GM08714 (cell line): ENCODE results near the gene MPST.

ENCODE experiments used
- H3K4me3 ChIP-seq: fragments of 200-500 bp; sonication (Bioruptor generic); 2 replicates; pipeline ENCODE4 v1.5.1; 2014; ENCODE audit warnings: mild to moderate bottlenecking, low read length, inconsistent platforms
- ZNF274 ChIP-seq: IDR thresholded peaks from 2 replicates; pipeline ENCODE4 v1.6.1; 2012; ENCODE audit warnings: mild to moderate bottlenecking, low read depth, low read length

Gene MPST

DNA sequence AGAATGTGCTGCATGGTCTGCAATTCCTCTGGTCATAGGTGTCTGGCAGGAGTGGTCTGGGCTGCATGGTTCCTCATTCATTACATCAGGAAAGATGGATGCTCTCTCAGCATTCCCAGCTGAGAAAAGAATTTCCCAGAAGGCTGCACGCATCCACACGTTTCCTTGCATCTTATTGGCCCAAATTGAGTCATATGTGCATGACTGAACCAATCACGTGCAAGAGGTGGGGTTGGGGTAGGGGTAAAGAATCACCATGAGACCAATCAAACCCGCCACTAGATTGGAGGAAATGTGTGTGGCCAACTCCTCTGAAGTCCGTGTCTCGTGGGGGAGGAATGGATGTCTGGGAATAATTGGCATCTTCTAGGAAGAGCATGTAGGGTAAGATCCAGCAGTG is 29.1 kb upstream of the MPST start:
- no peak overlapping the region for H3K4me3 ChIP-seq
- no peak for TF ChIP-seq ZNF274

DNA sequence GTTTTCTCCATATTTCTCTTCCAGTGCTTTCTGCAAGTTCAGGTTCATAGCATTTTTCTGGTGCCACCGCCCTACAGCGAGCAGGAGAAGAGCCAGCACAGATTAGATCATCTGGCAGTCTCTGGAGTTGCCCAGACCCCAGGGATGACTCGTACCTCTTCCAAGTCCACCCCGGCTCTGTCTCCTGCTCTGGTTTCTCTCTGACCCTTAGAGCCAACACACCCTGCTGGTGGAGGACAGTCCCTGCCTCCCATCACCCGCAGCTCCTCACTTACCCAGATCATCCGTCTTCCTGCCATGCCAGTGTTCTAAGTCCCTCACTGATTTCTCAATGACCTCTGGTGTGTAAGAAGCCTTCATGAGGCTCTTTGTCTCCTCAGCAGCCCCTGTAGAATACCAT is 28.3 kb upstream of the MPST start:
- no peak for TF ChIP-seq ZNF274
- no peak overlapping the region for H3K4me3 ChIP-seq

GRCh38 chr22:36997746-36998145 is 21.8 kb upstream of the MPST start:
- no peak overlapping the region for H3K4me3 ChIP-seq
- no peak for TF ChIP-seq ZNF274

- no peak overlapping the region for H3K4me3 ChIP-seq
- no peak for TF ChIP-seq ZNF274
Observed at GRCh38 chr22:36998620-36999351, 20.8 kb upstream of the MPST start.

- no peak for TF ChIP-seq ZNF274
- no peak overlapping the region for H3K4me3 ChIP-seq
Observed at GRCh38 chr22:36999463-36999862, 20.1 kb upstream of the MPST start.

DNA sequence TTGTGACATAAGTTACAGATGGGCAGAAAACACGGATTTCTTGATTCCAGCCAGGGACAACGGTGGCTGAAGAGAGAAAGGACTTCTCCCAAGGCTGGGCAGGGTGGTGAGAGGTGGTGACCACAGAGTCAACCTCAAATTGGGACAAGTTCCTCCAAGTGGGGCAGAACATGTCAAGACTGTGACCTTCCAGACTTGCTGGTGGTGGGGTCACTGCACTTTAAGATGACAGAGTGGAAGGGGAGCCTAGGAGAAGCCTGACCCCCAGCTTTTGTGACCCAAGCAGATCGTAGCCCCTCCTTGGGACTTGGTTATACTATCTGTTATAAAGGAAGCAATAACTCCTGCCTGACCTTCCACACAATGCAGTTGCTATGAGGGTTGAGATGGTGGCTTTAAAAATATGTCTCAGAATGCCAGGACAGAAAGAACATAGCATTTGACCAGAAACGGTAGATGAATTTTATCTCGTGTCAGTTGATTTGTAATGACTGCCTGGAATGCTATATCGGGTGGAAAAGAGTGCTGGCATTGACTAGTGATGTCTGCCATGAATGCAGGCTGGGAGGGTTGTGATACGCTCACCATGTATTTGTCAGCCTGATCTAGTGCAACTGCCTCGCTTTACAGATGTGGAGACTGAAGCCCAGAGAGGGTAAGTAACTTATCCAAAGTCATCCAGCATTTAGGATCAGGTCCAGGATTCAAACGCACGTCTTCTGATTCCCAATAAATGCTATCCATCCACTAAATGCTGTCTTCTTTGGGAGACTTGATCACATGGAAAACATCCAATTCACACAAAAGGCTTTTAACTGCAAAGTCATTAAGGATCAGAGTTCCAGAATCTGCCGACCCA is 18.6 kb upstream of the MPST start:
- TF ChIP-seq ZNF274 = no peak
- no peak overlapping the region for H3K4me3 ChIP-seq

- H3K4me3 ChIP-seq = no peak overlapping the region
- TF ChIP-seq ZNF274 = no peak
Observed at GRCh38 chr22:37001826-37002225, 17.7 kb upstream of the MPST start.

DNA sequence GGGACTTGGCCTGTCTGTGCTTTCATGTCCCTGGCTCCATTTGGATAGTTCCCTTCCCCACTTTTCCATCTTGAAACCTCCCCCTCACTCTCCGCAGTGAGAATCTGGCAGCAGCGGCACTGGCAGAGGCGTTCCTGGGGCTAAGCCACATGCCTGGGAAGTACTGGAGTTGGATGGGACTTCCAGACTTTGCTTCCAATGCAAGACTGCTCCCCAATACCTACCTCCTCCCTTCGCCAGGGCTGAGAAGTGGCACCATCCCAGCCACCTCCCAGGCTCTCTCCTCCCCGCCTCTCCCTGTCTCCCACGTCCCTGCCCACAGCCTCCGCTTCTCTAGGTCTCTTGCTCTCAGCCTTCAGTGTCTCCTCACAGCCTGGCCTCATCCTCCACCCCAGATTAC is 16.9 kb upstream of the MPST start:
- no peak for TF ChIP-seq ZNF274
- H3K4me3 ChIP-seq = no peak overlapping the region

GRCh38 chr22:37007651-37008050 is 11.9 kb upstream of the MPST start:
- TF ChIP-seq ZNF274 = no peak

GRCh38 chr22:37008365-37008764 is 11.2 kb upstream of the MPST start:
- no peak for TF ChIP-seq ZNF274
- H3K4me3 ChIP-seq = no peak overlapping the region

More at GRCh38 chr22:37007651-37008050, 11.9 kb upstream of the MPST start:
- H3K4me3 ChIP-seq = no peak overlapping the region

GRCh38 chr22:37009490-37009889 is 10.1 kb upstream of the MPST start:
- H3K4me3 ChIP-seq = no peak overlapping the region
- no peak for TF ChIP-seq ZNF274

- no peak overlapping the region for H3K4me3 ChIP-seq
- no peak for TF ChIP-seq ZNF274
Observed at GRCh38 chr22:37010174-37010573, 9.4 kb upstream of the MPST start.

GRCh38 chr22:37010976-37011375 is 8.6 kb upstream of the MPST start:
- H3K4me3 ChIP-seq = no peak overlapping the region
- no peak for TF ChIP-seq ZNF274

DNA sequence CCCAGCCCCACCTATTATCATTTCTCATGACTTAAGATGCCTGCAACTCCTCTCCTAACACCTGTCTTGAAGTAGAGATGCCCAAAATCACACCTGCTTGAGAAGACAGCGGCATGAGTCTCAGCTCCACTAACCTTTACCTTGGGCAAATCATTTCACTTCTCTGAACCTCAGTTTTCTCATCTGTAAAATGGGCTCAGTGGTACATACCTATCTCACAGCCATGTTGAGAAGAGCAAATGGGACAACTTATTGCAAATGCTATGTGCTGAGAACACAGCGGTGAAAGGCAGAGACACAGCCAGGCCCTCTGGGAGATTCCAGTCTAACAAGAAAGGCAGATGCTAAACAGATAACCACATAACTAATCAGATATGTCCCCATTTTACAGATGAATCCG is 8.1 kb upstream of the MPST start:
- TF ChIP-seq ZNF274 = no peak
- no peak overlapping the region for H3K4me3 ChIP-seq

GRCh38 chr22:37012262-37012904 is 7.2 kb upstream of the MPST start:
- no peak for TF ChIP-seq ZNF274
- no peak overlapping the region for H3K4me3 ChIP-seq
